GM12878 (cell line): ENCODE results near the gene GABPB2. TPM values are rescaled to one million over a fixed set of nuclear protein-coding genes. Genes with fewer than 3 reads are reported as not detected.

ENCODE experiments used
- ATAC-seq: fragments of 200-7000 bp; cut with Tn5 transposase; 3 replicates; pipeline ENCODE4 v1.9.1; 2020; ENCODE audit warnings: mild to moderate bottlenecking, moderate library complexity
- BruUV-seq: library from RNA; stranded (reverse); fragments of 400-500 nt; replicated peaks from 2 replicates; lab custom pipeline; 2021; lab: Mats Ljungman, UMichigan
- CTCF ChIA-PET: fragments of 300-600 bp; sonication (Branson Sonifier 250); formaldehyde crosslinking; extraction: SDS; loops from one replicate; lab custom pipeline; 2021; ENCODE audit warnings: inconsistent platforms; lab: Yijun Ruan, JAX
- POLR2A ChIA-PET: fragments of 350-600 bp; formaldehyde crosslinking; extraction: SDS; loops from one replicate; lab custom pipeline; 2021; ENCODE audit warnings: inconsistent platforms; lab: Charles Lee
- RAD21 ChIA-PET: fragments of 300-600 bp; sonication (Branson Sonifier 250); formaldehyde crosslinking; loops from one replicate; lab custom pipeline; 2023; ENCODE audit warnings: antibody characterized with exemption; ENCODE audit not compliant: unreplicated experiment; lab: Charles Lee
- SMC1A ChIA-PET: fragments of 300-600 bp; sonication (Branson Sonifier 250); formaldehyde crosslinking; loops from one replicate; lab custom pipeline; 2023; ENCODE audit not compliant: unreplicated experiment, uncharacterized antibody; lab: Charles Lee
- DNase-seq: peaks from one replicate; pipeline ENCODE4 v3.0.0-alpha.2; 2011; ENCODE audit warnings: low read depth, low spot score
- FAIRE-seq: peaks from 3 replicates; lab custom pipeline; 2011; peaks lifted over from hg19 to GRCh38; lab: Jason Lieb, UNC
- H2AFZ ChIP-seq: 2 replicates; pipeline ENCODE4 v1.6.0; 2011; ENCODE audit warnings: low read depth, low read length, control low read depth; ENCODE audit not compliant: control insufficient read depth
- H3K27ac ChIP-seq: 2 replicates; pipeline ENCODE4 v1.5.1; 2011; ENCODE audit warnings: control low read depth; ENCODE audit not compliant: control insufficient read depth, insufficient read depth
- H3K27me3 ChIP-seq, 2 experiments: replicated peaks in 1 of 2; 2 replicates each; pipeline versions ENCODE4 v1.6.0 to v1.6.1; 2011; ENCODE audit warnings: low read length in 1 of 2; ENCODE audit not compliant: control insufficient read depth in 2 of 2, insufficient read depth in 2 of 2
- H3K36me3 ChIP-seq, 2 experiments: 2 replicates each; pipeline ENCODE4 v1.5.1; 2011; ENCODE audit warnings: low read length in 1 of 2; ENCODE audit not compliant: control insufficient read depth in 2 of 2, insufficient read depth in 2 of 2
- H3K4me1 ChIP-seq: 2 replicates; pipeline ENCODE4 v1.6.1; 2011; ENCODE audit warnings: mild to moderate bottlenecking, low read length, moderate library complexity, mixed read lengths; ENCODE audit not compliant: control insufficient read depth, insufficient read depth
- H3K4me2 ChIP-seq: 2 replicates; pipeline ENCODE4 v1.6.0; 2011; ENCODE audit warnings: control low read depth; ENCODE audit not compliant: control insufficient read depth, insufficient read depth
- H3K4me3 ChIP-seq: fragments of 200-600 bp; sonication (generic); 2 replicates; pipeline ENCODE4 v1.5.1; 2016
- H3K79me2 ChIP-seq: 2 replicates; pipeline ENCODE4 v1.6.0; 2011; ENCODE audit warnings: low read length; ENCODE audit not compliant: control insufficient read depth, insufficient read depth
- H3K9ac ChIP-seq: 2 replicates; pipeline ENCODE4 v1.8.0; 2011; ENCODE audit warnings: low read length, control low read depth, mixed read lengths; ENCODE audit not compliant: control insufficient read depth, insufficient read depth
- H3K9me3 ChIP-seq: replicated peaks from 3 replicates; pipeline ENCODE4 v1.5.1; 2011; ENCODE audit warnings: mild to moderate bottlenecking, low read length; ENCODE audit not compliant: control insufficient read depth, insufficient read depth
- H4K20me1 ChIP-seq: 2 replicates; pipeline ENCODE4 v1.6.0; 2011; ENCODE audit not compliant: control insufficient read depth, insufficient read depth
- CEBPB ChIP-seq, 2 experiments: fragments of 150-350 bp in 1 of 2; IDR thresholded peaks; 2 replicates each; pipeline ENCODE4 v1.6.1; 2012 to 2014; ENCODE audit warnings: low read depth in 2 of 2, low read length in 2 of 2, borderline replicate concordance in 1 of 2, inconsistent platforms in 1 of 2
- JUND ChIP-seq: IDR thresholded peaks from 2 replicates; pipeline ENCODE4 v1.6.1; 2012; ENCODE audit warnings: low read depth, mild to moderate bottlenecking, low read length, improper control_type of control experiment, moderate library complexity
- KLF5 ChIP-seq: fragments of 450-650 bp; IDR thresholded peaks from 2 replicates; pipeline ENCODE4 v1.6.1; 2014; ENCODE audit warnings: mild to moderate bottlenecking; ENCODE audit not compliant: partially characterized antibody
- NFYA ChIP-seq: IDR thresholded peaks from 2 replicates; pipeline ENCODE4 v1.6.1; 2011; ENCODE audit warnings: low read depth, mild to moderate bottlenecking, low read length, improper control_type of control experiment, borderline replicate concordance
- PAX8 ChIP-seq: fragments of 450-650 bp; IDR thresholded peaks from 2 replicates; pipeline ENCODE4 v1.6.1; 2017; ENCODE audit warnings: mild to moderate bottlenecking, moderate library complexity
- POLR2A ChIP-seq: IDR thresholded peaks from 2 replicates; pipeline ENCODE4 v1.6.1; 2011; ENCODE audit warnings: low read depth, mild to moderate bottlenecking, low read length
- POLR2AphosphoS2 ChIP-seq: IDR thresholded peaks from 2 replicates; pipeline ENCODE4 v1.6.1; 2011; ENCODE audit warnings: low read depth, mild to moderate bottlenecking, low read length, improper control_type of control experiment, moderate library complexity
- POLR2AphosphoS5 ChIP-seq: IDR thresholded peaks from 2 replicates; pipeline ENCODE4 v1.6.1; 2011; ENCODE audit warnings: mild to moderate bottlenecking, low read length, inconsistent platforms
- RELB ChIP-seq: fragments of 450-650 bp; IDR thresholded peaks from 2 replicates; pipeline ENCODE4 v1.6.1; 2017; ENCODE audit warnings: low read depth, mild to moderate bottlenecking, moderate library complexity
- SKIL ChIP-seq: fragments of 450-650 bp; IDR thresholded peaks from 2 replicates; pipeline ENCODE4 v1.6.1; 2017; ENCODE audit warnings: mild to moderate bottlenecking, low read depth, inconsistent platforms; ENCODE audit not compliant: poor library complexity, severe bottlenecking
- TARDBP ChIP-seq: IDR thresholded peaks from 2 replicates; pipeline ENCODE4 v1.6.1; 2016; ENCODE audit warnings: borderline replicate concordance
- whole genome bisulfite sequencing: methylation state at CpG from one replicate; pipeline ENCODE4 v1.1.6; 2016; ENCODE audit warnings: low lambda C conversion rate; ENCODE audit not compliant: insufficient replicate concordance, insufficient coverage; ENCODE audit errors: missing lambda C conversion rate; 5-methylcytosine and 5-hydroxymethylcytosine counted together
- in situ Hi-C: fragments of 300-500 bp; cut with MboI; formaldehyde crosslinking; loops from 9 replicates; pipeline ENCODE4 v1.14.3; 2018; ENCODE audit warnings: mixed read lengths
- intact Hi-C: fragments of 100-400 bp; cut with micrococcal nuclease; formaldehyde crosslinking; loops from one replicate; pipeline ENCODE4 v1.14.2; 2022; ENCODE audit not compliant: unreplicated experiment
- polyA plus RNA-seq, 11 experiments: library from polyadenylated mRNA; depleted of rRNA in 4 of 11; unstranded in 6 of 11; stranded (reverse) in 5 of 11; fragments of >200 nt; fragmentation: Nextera tagmentation in 4 of 11; fragmentation: Illumina TruSeq in 1 of 11; extraction: Ambion mirVana in 4 of 11; extraction: Trizol in 1 of 11; gene quantifications; 1 replicate in 1 of 11; 2 replicates in 10 of 11; pipeline versions ENCODE4 v1.2.1 to v1.2.3, GENCODE V29; 2011 to 2016; ENCODE audit warnings: inconsistent platforms in 2 of 11, missing spikeins in 2 of 11, low read depth in 1 of 11
- total RNA-seq, 4 experiments: library from RNA; depleted of rRNA in 3 of 4; stranded (reverse); fragments of >200 nt in 3 of 4; fragmentation: Illumina TruSeq in 1 of 4; extraction: Trizol in 1 of 4; gene quantifications; 2 replicates each; pipeline versions ENCODE4 v1.2.1 to v1.2.3, GENCODE V29; 2013 to 2021

Gene GABPB2
- total and polyA plus RNA-seq, 10 of the 15 experiments (the other 5 are each of a cell fraction or from before 2014, with no cell fraction given) = 2.3 to 10.5 (median 6.9) TPM

- no peaks in the 10 kb centered on the region; the same call in 1 of the 2 replicates for H4K20me1 ChIP-seq
- no peak overlapping the region for H3K9ac ChIP-seq
- FAIRE-seq (no peak), ATAC-seq (no peak)
- no peak overlapping the region for H3K4me2 ChIP-seq
- no peaks in the 10 kb centered on the region for H3K9me3 ChIP-seq
- RAD21 ChIA-PET = no interaction called here
- H3K27me3 ChIP-seq = no peaks in the 10 kb centered on the region
- peaks cover 6 to 25% of the 10 kb centered on the region in 2 experiments for H3K36me3 ChIP-seq
- WGBS = 94% methylated on average over 5 of the region's 5 CpGs
- no peak overlapping the region for H3K27ac ChIP-seq
- peaks cover 8% of the 10 kb centered on the region; the same call in 1 of the 2 replicates for H3K4me1 ChIP-seq
- CTCF ChIA-PET = interaction anchor here (1.0 to 9.5 kb wide), 4 partner anchors 10 to 53 kb away, joined by 3 to 76 read pairs (median 4); partner anchors contain the start of genes CDC42SE1, MINDY1 and MLLT11
- no TSS peak for BruUV-seq
- no peaks in the 10 kb centered on the region for H3K79me2 ChIP-seq
- intact Hi-C loops = no loop called here
- no peak for TF ChIP-seq TARDBP
- TF ChIP-seq POLR2AphosphoS2 = 0 out of 2 replicates have a peak, but pooled peaks have one; percentile 26
- no peak for TF ChIP-seq KLF5
- peak; percentile 67 for TF ChIP-seq POLR2A
- TF ChIP-seq, all 136 proteins: peak for 2
- in situ Hi-C loops = no loop called here
- Histone ChIP-seq H3K4me3 (no peak overlapping the region), H2AFZ (no peak overlapping the region)
- ChIA-PET POLR2A (interaction anchor here (0.7 to 5.6 kb wide), 3 partner anchors 9 to 16 kb away, joined by 3 to 65 read pairs (median 4); partner anchors contain the start of genes CDC42SE1 and MLLT11), SMC1A (interaction anchor here (1.1 to 2.0 kb wide), 2 partner anchors 25 to 50 kb away, joined by 3 to 6 read pairs; no protein-coding TSS in a partner anchor)
- DNase-seq = no peak
Measured at GRCh38 chr1:151049458-151049857, 21.1 kb upstream of the GABPB2 start.

GRCh38 chr1:151050051-151050688 lies 20.4 kb upstream of the GABPB2 start:
- H3K4me2 ChIP-seq = no peak overlapping the region
- peak; percentile 58 for TF ChIP-seq POLR2A
- no peak for TF ChIP-seq PAX8
- TF ChIP-seq RELB = no peak
- no peak for TF ChIP-seq JUND
- TF ChIP-seq CEBPB (IDR thresholded peaks at IDR 0.05; ENCODE audit: borderline replicate concordance in 1 of 2, low read depth in 2 of 2, low read length in 2 of 2) = 0 out of 4 replicates have a peak, but pooled peaks of 1 of the 2 experiments have one; percentile 26
- no peak for TF ChIP-seq SKIL
- TF ChIP-seq NFYA = no peak
- 0 out of 2 replicates have a peak, but pooled peaks have one; percentile 22 for TF ChIP-seq POLR2AphosphoS5

More at GRCh38 chr1:151050051-151050688, 20.4 kb upstream of the GABPB2 start:
- ChIA-PET CTCF (interaction anchor here (1.0 to 9.5 kb wide), 5 partner anchors 9 to 55 kb away, joined by 3 to 76 read pairs (median 3); partner anchors contain the start of genes CDC42SE1 and MLLT11), POLR2A (interaction anchor here (0.5 to 5.6 kb wide), 4 partner anchors 9 to 48 kb away, joined by 3 to 65 read pairs (median 4); partner anchors contain the start of genes CDC42SE1 and MLLT11), RAD21 (no interaction called here), SMC1A (interaction anchor here (0.6 to 1.1 kb wide), 2 partner anchors 49 to 226 kb away, joined by 3 read pairs; no protein-coding TSS in a partner anchor)
- Histone ChIP-seq H3K4me3 (no peak overlapping the region), H3K9ac (no peak overlapping the region), H3K9me3 (no peaks in the 10 kb centered on the region), H3K36me3 (peaks cover 12 to 31% of the 10 kb centered on the region in 2 experiments), H3K79me2 (peaks cover 3% of the 10 kb centered on the region), H2AFZ (no peak overlapping the region), H3K27ac (no peak overlapping the region), H3K27me3 (no peaks in the 10 kb centered on the region), H3K4me1 (peaks cover 9% of the 10 kb centered on the region; the same call in 1 of the 2 replicates), H4K20me1 (no peaks in the 10 kb centered on the region; the same call in 1 of the 2 replicates)
- DNase-seq (no peak), ATAC-seq (no peak), FAIRE-seq (no peak)
- BruUV-seq = no TSS peak
- WGBS = 100% methylated on average over 1 of the region's 2 CpGs
- in situ Hi-C loops (no loop called here), intact Hi-C loops (no loop called here)
